RWPE2 (cell line): ENCODE measurements around the gene NES.

Experiments
- ATAC-seq: fragments of 200-7000 bp; cut with Tn5 transposase; 3 replicates; pipeline ENCODE4 v1.9.1; 2021; ENCODE audit warnings: low read depth
- DNase-seq: peaks from one replicate; pipeline ENCODE4 v3.0.0-alpha.2; 2020; ENCODE audit warnings: low spot score
- H3K27ac ChIP-seq: fragments of 450-650 bp; 2 replicates; pipeline ENCODE4 v1.5.1; 2017; ENCODE audit warnings: mild to moderate bottlenecking; ENCODE audit not compliant: poor library complexity, severe bottlenecking
- H3K27me3 ChIP-seq: fragments of 250-450 bp; sonication (Bioruptor Pico); 2 replicates; pipeline ENCODE4 v1.5.1; 2021; ENCODE audit warnings: mild to moderate bottlenecking, moderate library complexity; ENCODE audit not compliant: insufficient read depth, poor library complexity, severe bottlenecking
- H3K36me3 ChIP-seq: fragments of 250-450 bp; sonication (Bioruptor Pico); 2 replicates; pipeline ENCODE4 v1.5.1; 2020; ENCODE audit warnings: low read depth, mild to moderate bottlenecking, moderate library complexity
- H3K4me1 ChIP-seq: fragments of 250-450 bp; sonication (Bioruptor Pico); 2 replicates; pipeline ENCODE4 v1.5.1; 2021; ENCODE audit warnings: mild to moderate bottlenecking, moderate library complexity; ENCODE audit not compliant: insufficient read depth, poor library complexity, severe bottlenecking
- H3K4me3 ChIP-seq: fragments of 250-450 bp; sonication (Bioruptor Pico); 2 replicates; pipeline ENCODE4 v1.5.1; 2021; ENCODE audit warnings: mild to moderate bottlenecking, moderate library complexity; ENCODE audit not compliant: severe bottlenecking
- H3K9me3 ChIP-seq: fragments of 250-450 bp; sonication (Bioruptor Pico); 2 replicates; pipeline ENCODE4 v1.5.1; 2021; ENCODE audit warnings: mild to moderate bottlenecking, moderate library complexity; ENCODE audit not compliant: severe bottlenecking
- TF ChIP-seq, protein P1 (sequence below): fragments of 450-650 bp; IDR thresholded peaks from one replicate; pipeline ENCODE4 v1.5.1; 2017; ENCODE audit warnings: mild to moderate bottlenecking, moderate library complexity; ENCODE audit not compliant: poor library complexity, severe bottlenecking

The NES gene

DNA sequence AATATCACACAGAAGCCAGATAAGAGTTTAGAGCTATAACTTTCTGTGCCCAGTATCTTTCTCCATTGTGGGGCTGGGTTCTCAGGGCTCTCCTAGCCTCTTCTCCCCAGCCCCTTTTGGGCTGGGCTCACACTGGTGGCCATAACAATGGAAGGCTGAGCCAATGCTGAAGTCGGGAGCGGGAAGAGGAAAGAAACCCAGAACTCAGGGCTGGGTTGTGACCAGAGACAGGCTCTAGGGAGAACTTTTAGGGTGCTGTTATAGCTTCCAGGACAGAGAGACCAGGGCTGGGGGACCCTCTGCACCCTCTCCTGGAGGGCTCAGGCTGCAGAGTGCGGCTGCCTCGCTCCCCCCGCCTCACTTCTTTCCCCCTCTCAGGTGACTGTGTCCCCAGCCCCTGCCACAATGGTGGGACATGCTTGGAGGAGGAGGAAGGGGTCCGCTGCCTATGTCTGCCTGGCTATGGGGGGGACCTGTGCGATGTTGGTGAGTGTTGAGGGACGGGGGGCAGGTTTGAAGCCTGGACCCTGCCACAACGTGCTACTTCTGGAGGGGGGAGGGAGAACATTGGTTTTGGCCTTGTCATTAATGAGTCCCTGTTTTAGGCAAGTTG is 21.2 kb downstream of the NES start:
- no peak for DNase-seq
- H3K9me3 ChIP-seq, result no peaks in the 10 kb centered on the region
- H3K27ac ChIP-seq, result no peak overlapping the region
- TF ChIP-seq, protein P1, sequence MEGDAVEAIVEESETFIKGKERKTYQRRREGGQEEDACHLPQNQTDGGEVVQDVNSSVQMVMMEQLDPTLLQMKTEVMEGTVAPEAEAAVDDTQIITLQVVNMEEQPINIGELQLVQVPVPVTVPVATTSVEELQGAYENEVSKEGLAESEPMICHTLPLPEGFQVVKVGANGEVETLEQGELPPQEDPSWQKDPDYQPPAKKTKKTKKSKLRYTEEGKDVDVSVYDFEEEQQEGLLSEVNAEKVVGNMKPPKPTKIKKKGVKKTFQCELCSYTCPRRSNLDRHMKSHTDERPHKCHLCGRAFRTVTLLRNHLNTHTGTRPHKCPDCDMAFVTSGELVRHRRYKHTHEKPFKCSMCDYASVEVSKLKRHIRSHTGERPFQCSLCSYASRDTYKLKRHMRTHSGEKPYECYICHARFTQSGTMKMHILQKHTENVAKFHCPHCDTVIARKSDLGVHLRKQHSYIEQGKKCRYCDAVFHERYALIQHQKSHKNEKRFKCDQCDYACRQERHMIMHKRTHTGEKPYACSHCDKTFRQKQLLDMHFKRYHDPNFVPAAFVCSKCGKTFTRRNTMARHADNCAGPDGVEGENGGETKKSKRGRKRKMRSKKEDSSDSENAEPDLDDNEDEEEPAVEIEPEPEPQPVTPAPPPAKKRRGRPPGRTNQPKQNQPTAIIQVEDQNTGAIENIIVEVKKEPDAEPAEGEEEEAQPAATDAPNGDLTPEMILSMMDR, result no peak
- no peak overlapping the region for H3K4me3 ChIP-seq
- H3K27me3 ChIP-seq, result peaks cover 17% of the 10 kb centered on the region
- no peaks in the 10 kb centered on the region for H3K36me3 ChIP-seq
- H3K4me1 ChIP-seq, result peaks cover 7% of the 10 kb centered on the region
- no peak for ATAC-seq

DNA sequence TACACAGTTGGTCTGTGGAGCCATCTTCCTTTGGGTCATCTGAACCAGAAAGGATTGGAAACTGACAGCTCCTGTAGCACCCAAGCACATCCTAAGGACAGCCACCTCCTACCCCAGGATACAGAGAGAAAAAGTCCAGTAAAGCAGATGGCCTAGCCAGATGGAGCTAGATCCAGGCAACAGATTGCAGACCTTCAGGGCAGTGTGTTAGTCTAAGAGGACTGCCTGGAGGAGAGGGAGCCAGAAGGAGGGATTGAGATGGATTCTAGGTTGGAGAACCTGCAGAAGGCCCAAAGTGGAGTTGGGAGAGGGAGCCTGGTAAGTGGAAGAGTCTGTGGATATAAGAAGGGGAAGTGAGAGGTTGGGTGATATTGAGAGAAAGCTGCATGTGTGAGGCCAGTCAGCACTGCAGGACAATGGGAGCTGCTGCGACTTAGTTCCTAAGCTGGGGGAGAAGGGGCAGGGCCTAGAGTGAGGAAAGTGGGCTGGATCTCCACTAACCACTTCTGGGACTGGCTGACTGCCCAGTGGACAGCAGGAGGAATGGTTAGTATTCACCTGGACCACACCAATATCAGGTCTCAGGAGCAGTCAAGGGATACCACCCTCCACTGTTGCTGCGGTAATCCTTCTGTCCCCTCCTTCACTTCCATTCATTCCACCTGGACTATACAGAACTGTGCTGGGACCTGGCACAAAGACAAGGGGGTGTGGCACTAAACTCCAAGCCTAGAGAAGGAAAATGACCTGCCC is 21.9 kb downstream of the NES start:
- Histone ChIP-seq H3K4me3 (no peak overlapping the region), H3K36me3 (no peaks in the 10 kb centered on the region), H3K27ac (no peak overlapping the region), H3K27me3 (peaks cover 17% of the 10 kb centered on the region), H3K9me3 (no peaks in the 10 kb centered on the region), H3K4me1 (peaks cover 7% of the 10 kb centered on the region)
- DNase-seq, result no peak
- no peak for ATAC-seq
- TF ChIP-seq, protein P1, result no peak

DNA sequence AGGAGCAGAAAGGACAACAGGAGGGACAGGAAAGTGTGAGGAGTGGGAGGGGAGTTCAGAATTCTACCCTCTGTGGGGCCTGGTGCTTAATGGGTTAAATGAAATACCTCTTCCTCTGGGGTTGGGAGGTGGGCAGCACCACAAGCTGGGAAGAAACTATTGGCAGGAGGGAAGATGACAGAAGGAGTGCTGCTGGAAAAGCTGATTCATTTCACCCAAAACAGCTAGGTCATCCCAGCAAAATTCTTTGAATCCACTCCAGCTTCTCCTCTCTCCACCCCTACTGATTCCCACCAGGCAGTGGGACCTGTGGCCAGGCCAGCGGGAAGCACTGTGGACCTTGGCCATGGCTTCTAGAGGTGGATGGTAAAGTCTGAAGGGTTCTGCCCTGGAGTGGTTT is 22.5 kb downstream of the NES start:
- peaks cover 17% of the 10 kb centered on the region for H3K27me3 ChIP-seq

DNA sequence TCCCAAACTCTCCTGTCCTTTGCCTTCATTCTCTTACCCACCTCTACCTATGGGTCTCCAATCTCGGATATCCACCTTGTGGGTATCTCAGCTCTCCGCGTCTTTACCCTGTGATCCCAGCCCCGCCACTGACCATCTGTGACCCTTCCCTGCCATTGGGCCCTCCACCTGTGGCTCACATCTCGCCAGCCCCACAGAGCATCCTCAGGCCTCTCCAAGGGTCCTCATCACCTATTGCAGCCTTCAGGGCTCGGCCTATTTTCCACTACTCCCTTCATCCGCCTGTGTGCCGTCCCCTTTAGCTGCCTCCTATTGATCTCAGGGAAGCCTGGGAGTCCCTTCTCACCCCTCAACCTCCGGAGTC is 24.2 kb downstream of the NES start:
- TF ChIP-seq, protein P1, result no peak
- Histone ChIP-seq H3K36me3 (no peaks in the 10 kb centered on the region), H3K27ac (no peak overlapping the region), H3K4me1 (no peaks in the 10 kb centered on the region), H3K4me3 (no peak overlapping the region), H3K27me3 (peaks cover 27% of the 10 kb centered on the region), H3K9me3 (no peaks in the 10 kb centered on the region)
- ATAC-seq (no peak), DNase-seq (no peak)

More for the DNA sequence above, 22.5 kb downstream of the NES start:
- Histone ChIP-seq H3K4me1 (peaks cover 6% of the 10 kb centered on the region), H3K36me3 (no peaks in the 10 kb centered on the region), H3K4me3 (no peak overlapping the region), H3K9me3 (no peaks in the 10 kb centered on the region), H3K27ac (no peak overlapping the region)
- DNase-seq, result no peak
- no peak for ATAC-seq
- TF ChIP-seq, protein P1, result no peak
